GM13976 (cell line): ENCODE measurements around the gene ZNF763.
"Not testable (repeated sequence)": the region's sequence is repeated elsewhere in the genome, so short reads cannot be mapped to it uniquely, and the experiment has no call there.

Source experiments
- DNase-seq: peaks from one replicate; pipeline ENCODE4 v3.0.0; 2012; ENCODE audit warnings: low spot score
- in situ Hi-C: fragments of 300-500 bp; cut with MboI; formaldehyde crosslinking; loops from one replicate; pipeline ENCODE4 v1.12.0; 2022; ENCODE audit warnings: low sequenced_read_pairs, mixed read lengths, inconsistent platforms; ENCODE audit not compliant: unreplicated experiment
- TF ChIP-seq, protein P1 (sequence below): IDR thresholded peaks from 2 replicates; pipeline ENCODE4 v1.5.1; 2012; ENCODE audit warnings: borderline replicate concordance, mild to moderate bottlenecking; ENCODE audit not compliant: insufficient read depth; ENCODE audit errors: extremely low read depth, missing control alignments, control extremely low read depth

ZNF763 gene

DNA sequence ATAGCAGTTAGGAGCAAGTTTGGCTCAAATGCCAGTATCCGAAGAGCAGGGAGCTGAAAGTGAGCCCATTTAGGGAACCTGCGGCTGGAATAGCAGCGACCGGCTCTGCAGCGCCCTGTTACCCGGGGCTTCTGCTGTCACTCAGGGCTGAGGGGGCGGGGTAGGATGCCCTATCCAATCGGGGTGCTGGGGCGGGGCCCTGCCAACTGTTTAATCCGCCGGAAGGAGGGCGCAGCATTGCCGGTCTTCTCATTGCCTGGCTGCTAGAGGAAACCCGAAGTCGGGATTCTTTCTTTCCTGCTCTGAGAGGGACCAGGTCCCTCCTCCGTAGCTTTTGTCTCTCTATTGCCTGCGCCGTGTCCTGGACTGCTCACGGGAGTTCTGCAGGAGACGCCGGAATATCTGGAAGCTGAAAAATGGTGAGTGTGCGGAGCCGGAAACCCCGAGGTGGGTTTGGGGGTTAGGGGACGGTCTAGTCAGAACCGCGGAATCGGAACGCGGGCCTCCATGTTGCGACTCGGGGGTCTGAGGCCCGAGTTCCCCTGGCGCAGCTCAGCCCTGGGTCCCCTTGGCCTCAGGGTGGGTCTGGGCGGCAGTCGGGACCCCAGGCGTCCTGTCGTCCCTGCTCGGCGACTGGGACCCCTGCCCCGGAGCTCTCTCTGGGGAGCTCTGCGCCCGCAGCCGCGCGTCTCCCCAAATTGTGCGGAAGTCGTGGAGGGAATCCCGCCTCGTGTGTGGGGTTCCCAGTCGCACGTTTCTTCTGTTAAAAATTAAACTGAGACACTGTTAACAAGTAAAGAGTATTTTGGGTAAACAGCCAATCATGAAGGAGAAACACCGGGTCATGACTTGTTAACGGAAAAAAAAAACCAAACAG is 22.8 kb downstream of the ZNF763 start:
- in situ Hi-C loops, result no loop called here
- TF ChIP-seq, protein P1, sequence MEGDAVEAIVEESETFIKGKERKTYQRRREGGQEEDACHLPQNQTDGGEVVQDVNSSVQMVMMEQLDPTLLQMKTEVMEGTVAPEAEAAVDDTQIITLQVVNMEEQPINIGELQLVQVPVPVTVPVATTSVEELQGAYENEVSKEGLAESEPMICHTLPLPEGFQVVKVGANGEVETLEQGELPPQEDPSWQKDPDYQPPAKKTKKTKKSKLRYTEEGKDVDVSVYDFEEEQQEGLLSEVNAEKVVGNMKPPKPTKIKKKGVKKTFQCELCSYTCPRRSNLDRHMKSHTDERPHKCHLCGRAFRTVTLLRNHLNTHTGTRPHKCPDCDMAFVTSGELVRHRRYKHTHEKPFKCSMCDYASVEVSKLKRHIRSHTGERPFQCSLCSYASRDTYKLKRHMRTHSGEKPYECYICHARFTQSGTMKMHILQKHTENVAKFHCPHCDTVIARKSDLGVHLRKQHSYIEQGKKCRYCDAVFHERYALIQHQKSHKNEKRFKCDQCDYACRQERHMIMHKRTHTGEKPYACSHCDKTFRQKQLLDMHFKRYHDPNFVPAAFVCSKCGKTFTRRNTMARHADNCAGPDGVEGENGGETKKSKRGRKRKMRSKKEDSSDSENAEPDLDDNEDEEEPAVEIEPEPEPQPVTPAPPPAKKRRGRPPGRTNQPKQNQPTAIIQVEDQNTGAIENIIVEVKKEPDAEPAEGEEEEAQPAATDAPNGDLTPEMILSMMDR, result no peak
- peak; percentile 92 for DNase-seq

DNA sequence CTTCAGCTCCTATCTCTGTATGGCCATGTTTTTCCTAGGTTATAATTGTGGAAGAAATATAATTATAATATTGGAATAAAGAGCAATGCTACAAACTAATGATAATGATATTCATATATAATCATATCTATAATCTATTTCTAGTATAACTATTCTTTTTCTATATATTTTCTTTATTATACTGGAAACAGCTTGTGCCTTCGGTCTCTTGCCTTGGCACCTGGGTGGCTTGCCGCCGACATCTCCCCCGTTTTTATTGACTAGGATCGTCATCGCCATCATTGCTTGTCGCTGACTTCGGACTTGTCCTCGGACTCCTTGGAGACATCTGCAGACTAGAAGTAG is 24.2 kb downstream of the ZNF763 start:
- TF ChIP-seq, protein P1, result no peak
- in situ Hi-C loops, result no loop called here
- no peak for DNase-seq

- DNase-seq, in situ Hi-C loops: not testable (repeated sequence)
Measured at GRCh38 chr19:11991921-11992320, 27.1 kb downstream of the ZNF763 start.

- in situ Hi-C loops, result no loop called here
- TF ChIP-seq, protein P1, result no peak
- DNase-seq, result no peak
Measured at GRCh38 chr19:11995174-11995573, 30.3 kb downstream of the ZNF763 start.

DNA sequence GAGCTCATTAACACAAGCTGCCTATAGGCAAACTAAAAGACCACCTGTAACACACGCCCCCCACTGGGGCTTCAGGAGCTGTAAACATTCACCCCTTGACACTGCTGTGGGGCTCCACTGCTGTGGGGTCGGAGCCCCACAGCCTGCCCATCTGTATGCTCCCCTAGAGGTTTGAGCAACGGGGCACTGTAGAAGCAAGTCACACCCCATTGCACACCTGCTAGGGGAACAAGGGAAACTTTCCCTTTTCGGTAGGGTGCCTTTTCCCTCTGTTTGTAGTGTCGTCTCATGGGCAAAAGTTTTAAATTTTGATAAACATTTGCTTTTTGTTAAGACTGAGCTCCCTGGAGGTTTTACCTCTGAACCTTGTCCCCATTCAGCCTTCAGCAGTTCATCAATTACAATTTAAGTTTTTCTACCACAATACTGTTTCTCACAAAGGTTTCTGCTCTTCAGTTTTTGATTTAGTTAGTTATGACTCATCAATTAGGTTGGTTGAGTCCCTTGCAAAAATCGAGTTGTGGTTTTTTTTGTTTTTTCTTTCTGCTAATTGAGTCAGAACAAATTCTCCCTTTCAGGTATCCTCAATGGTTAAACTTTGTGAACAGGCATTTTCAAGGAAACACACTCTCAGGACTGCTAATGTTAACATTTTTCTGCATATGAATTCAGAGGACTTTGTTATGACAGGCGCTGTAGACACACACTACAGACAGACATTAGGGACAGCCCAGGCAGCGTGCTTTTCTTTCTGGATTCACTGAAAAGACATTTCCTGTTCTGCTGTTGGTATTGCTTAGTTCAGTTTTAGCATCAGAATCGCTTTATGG is 35.5 kb downstream of the ZNF763 start:
- DNase-seq, result peak; percentile 78
- TF ChIP-seq, protein P1, result no peak
- in situ Hi-C loops, result no loop called here

DNA sequence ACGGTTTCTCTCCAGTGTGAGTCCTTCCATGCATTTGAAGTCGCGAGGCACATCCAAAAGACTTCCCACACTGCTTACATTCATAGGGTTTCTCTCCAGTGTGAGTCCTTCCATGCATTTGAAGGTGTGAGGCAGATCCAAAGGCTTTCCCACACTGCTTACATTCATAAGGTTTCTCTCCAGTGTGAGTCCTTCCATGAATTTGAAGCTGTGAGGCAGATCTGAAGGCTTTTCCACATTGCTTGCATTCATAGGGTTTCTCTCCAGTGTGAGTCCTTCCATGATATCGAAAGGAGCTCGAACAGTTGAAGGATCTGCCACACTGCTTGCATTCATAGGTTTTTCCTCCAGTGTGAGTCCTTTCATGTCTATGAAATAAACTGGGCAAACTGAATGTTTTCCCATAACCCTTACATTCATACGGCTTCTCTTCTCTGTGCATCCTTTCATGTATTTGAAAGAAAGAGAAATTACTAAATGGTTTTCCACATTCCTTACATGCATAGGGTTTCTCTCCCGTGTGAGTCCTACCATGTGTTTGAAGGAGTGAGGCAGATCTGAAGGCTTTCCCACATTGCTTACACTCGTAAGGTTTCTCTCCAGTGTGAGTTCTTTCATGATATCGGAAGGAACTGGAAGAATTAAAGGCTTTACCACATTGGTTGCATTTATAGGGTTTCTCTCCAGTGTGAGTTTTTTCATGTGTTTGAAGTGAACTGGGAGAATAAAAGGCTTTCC is 50.3 kb downstream of the ZNF763 start:
- DNase-seq, result no peak
- TF ChIP-seq, protein P1, result no peak
- in situ Hi-C loops, result no loop called here
